Measurements from ENCODE around the gene CD69.
"Not testable (repeated sequence)": the region's sequence is repeated elsewhere in the genome, so short reads cannot be mapped to it uniquely, and the experiment has no call there.

CD69 gene

GRCh38 chr12:9713032-9713558 lies 47.6 kb downstream of the CD69 start:
- DNase-seq = not testable (repeated sequence)

- DNase-seq = peak; percentile 38
Observed at GRCh38 chr12:9711664-9712063, 49.0 kb downstream of the CD69 start.

- no peak for DNase-seq
Observed at GRCh38 chr12:9710584-9711375, 49.9 kb downstream of the CD69 start.

- no peak for DNase-seq
Observed at GRCh38 chr12:9708853-9709252, 51.8 kb downstream of the CD69 start.

- DNase-seq = peak; percentile 49
Observed at GRCh38 chr12:9707864-9708808, 52.6 kb downstream of the CD69 start.

- no peak for DNase-seq
Observed at GRCh38 chr12:9707356-9707755, 53.3 kb downstream of the CD69 start.

GRCh38 chr12:9706086-9706685 lies 54.5 kb downstream of the CD69 start:
- DNase-seq = no peak

- DNase-seq = not testable (repeated sequence)
Observed at GRCh38 chr12:9704561-9704960, 56.1 kb downstream of the CD69 start.
